ENCODE measurements around the gene IBA57. TPM values are rescaled to one million over a fixed set of nuclear protein-coding genes. Genes with fewer than 3 reads are reported as not detected.

Gene IBA57
- polyA plus RNA-seq (2012; rRNA removed) = 1.8 TPM in 2 replicates
- 0.86 and 1.1 TPM in 2 replicates for polyA plus RNA-seq (2012; cell fraction: cytosol; rRNA removed)
- polyA plus RNA-seq (2012; cell fraction: nucleus; rRNA removed) = 4.4 TPM in 2 replicates

DNA sequence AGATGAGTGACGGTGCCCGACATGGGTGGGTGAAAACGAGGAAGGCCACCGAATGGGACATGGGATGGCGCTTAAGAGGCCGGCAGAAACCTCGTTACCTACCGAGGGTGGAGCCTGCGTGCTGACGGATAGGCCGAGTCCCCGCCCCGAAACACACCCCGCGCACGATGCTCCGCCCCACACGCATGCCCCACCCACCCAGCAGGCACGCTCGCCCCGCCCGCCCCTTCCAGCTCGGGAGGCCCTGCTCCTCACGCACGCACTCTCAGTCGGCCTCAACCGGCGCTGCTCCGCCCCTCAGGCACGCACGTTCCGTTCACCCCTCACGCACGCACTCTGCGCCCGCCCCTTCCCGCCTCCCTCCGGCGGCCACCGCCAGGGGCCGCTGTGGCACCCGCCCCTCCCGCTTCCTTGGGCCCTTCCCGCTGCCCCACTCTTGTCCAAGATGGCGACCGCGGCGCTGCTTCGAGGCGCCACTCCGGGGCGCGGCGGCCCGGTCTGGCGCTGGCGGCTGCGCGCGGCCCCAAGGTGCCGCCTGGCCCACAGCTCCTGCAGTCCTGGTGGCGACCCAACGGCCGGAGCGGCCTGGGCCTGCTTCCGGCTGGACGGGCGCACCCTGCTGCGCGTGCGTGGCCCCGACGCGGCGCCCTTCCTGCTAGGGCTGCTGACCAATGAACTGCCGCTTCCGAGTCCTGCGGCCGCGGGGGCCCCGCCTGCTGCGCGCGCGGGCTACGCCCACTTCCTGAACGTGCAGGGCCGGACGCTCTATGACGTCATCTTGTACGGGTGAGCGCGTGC is at the start of gene IBA57:
IBA57 (plus strand) TSS at position 433 of the 798 bp plus-strand sequence; CDS start at position 446, 13 bp downstream.
- WGBS (ENCODE audit: low lambda C conversion rate) = 3% methylated on average over 41 of the region's 93 CpGs
- DNase-seq = peak; percentile 98
- H3K4me1 ChIP-seq (ENCODE audit: control insufficient read depth in 1 of 2, insufficient read depth in 2 of 2, low read depth in 1 of 2, low read length in 1 of 2) = peaks cover 13 to 25% of the 10 kb centered on the region in 2 experiments; a peak in 3 of 4 replicates
- TF ChIP-seq NRF1 (IDR thresholded peaks at IDR 0.05; ENCODE audit: low read depth, low read length) = peak; percentile 86
- peak; percentile 72 for TF ChIP-seq MAX (IDR thresholded peaks at IDR 0.05; ENCODE audit: low read depth)
- TF ChIP-seq MXI1 (IDR thresholded peaks at IDR 0.05; ENCODE audit: low read depth, low read length) = peak; percentile 14; the same call in 1 of the 2 replicates
- peak; percentile 90 for TF ChIP-seq YY1 (IDR thresholded peaks at IDR 0.05; ENCODE audit: low read depth)
- TF ChIP-seq RXRA (IDR thresholded peaks at IDR 0.05; ENCODE audit: borderline replicate concordance, low read depth) = no peak
- TF ChIP-seq GATA2 (CRISPR knock-in tag; IDR thresholded peaks at IDR 0.05) = no peak
- TF ChIP-seq IRF3 (IDR thresholded peaks at IDR 0.05; ENCODE audit: low read depth, low read length) = no peak
- no peak for TF ChIP-seq MEF2A (IDR thresholded peaks at IDR 0.05; ENCODE audit: borderline replicate concordance, low read depth)
- TF ChIP-seq TAF1 (IDR thresholded peaks at IDR 0.05; ENCODE audit: borderline replicate concordance, low read depth, low read length) = peak; percentile 85; the same call in 1 of the 2 replicates
- peak; percentile 67 for TF ChIP-seq GABPA (IDR thresholded peaks at IDR 0.05; ENCODE audit: low read depth)
- no peak for TF ChIP-seq FOSL2 (IDR thresholded peaks at IDR 0.05; ENCODE audit: borderline replicate concordance, low read depth)
- TF ChIP-seq ELF1 (IDR thresholded peaks at IDR 0.05) = peak; percentile 90
- TF ChIP-seq, protein P1, sequence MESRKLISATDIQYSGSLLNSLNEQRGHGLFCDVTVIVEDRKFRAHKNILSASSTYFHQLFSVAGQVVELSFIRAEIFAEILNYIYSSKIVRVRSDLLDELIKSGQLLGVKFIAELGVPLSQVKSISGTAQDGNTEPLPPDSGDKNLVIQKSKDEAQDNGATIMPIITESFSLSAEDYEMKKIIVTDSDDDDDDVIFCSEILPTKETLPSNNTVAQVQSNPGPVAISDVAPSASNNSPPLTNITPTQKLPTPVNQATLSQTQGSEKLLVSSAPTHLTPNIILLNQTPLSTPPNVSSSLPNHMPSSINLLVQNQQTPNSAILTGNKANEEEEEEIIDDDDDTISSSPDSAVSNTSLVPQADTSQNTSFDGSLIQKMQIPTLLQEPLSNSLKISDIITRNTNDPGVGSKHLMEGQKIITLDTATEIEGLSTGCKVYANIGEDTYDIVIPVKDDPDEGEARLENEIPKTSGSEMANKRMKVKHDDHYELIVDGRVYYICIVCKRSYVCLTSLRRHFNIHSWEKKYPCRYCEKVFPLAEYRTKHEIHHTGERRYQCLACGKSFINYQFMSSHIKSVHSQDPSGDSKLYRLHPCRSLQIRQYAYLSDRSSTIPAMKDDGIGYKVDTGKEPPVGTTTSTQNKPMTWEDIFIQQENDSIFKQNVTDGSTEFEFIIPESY (IDR thresholded peaks at IDR 0.05; ENCODE audit: borderline replicate concordance, low read depth) = no peak
- no peak for TF ChIP-seq SIN3A (IDR thresholded peaks at IDR 0.05; ENCODE audit: borderline replicate concordance, low read depth, low read length)
- TF ChIP-seq PBX3 (IDR thresholded peaks at IDR 0.05) = peak; percentile 59
- TF ChIP-seq TEAD4 (IDR thresholded peaks at IDR 0.05; ENCODE audit: borderline replicate concordance, insufficient read depth) = no peak
- no peak for TF ChIP-seq NFIC (IDR thresholded peaks at IDR 0.05; ENCODE audit: borderline replicate concordance)
- TF ChIP-seq REST (IDR thresholded peaks at IDR 0.05; ENCODE audit: low read depth, low read length) = peak; percentile 61; the same call in 1 of the 2 replicates
- no peak for TF ChIP-seq JUND (IDR thresholded peaks at IDR 0.05)
- no peak; a peak in 1 of 4 replicates for TF ChIP-seq EP300 (IDR thresholded peaks at IDR 0.05; ENCODE audit: borderline replicate concordance in 1 of 2, low read depth in 1 of 2, low read length in 1 of 2)
- no peak for TF ChIP-seq EZH2phosphoT487 (IDR thresholded peaks at IDR 0.05; ENCODE audit: borderline replicate concordance, low read depth)
- TF ChIP-seq, protein P2, sequence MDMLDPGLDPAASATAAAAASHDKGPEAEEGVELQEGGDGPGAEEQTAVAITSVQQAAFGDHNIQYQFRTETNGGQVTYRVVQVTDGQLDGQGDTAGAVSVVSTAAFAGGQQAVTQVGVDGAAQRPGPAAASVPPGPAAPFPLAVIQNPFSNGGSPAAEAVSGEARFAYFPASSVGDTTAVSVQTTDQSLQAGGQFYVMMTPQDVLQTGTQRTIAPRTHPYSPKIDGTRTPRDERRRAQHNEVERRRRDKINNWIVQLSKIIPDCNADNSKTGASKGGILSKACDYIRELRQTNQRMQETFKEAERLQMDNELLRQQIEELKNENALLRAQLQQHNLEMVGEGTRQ (IDR thresholded peaks at IDR 0.05; ENCODE audit: borderline replicate concordance, low read depth, low read length) = no peak

More for the DNA sequence above, at the start of gene IBA57:
- CTCF ChIA-PET = interaction anchor here (0.6 to 5.5 kb wide), 22 partner anchors 9 to 456 kb away, joined by 3 to 54 read pairs (median 5); partner anchors contain the start of genes GJC2 and GUK1
- peak within 1 kb of the TSS; percentile 93; the same call in 1 of the 2 replicates for H2AFZ ChIP-seq (ENCODE audit: low read depth)
- H3K4me2 ChIP-seq = peak within 1 kb of the TSS; percentile 97
- H3K4me3 ChIP-seq (ENCODE audit: low read depth in 2 of 2, low read length in 1 of 2) = peak within 1 kb of the TSS; percentile 74 to 79
- H3K27me3 ChIP-seq (ENCODE audit: insufficient read depth) = no peaks in the 10 kb centered on the region
- H4K20me1 ChIP-seq (ENCODE audit: insufficient read depth) = no peaks in the 10 kb centered on the region
- H3K9me3 ChIP-seq = no peaks in the 10 kb centered on the region
- H3F3A ChIP-seq (replicated peaks; ENCODE audit: insufficient read depth) = no peaks in the 10 kb centered on the region
- H3K9me2 ChIP-seq = no peaks in the 10 kb centered on the region
- H3K27ac ChIP-seq (ENCODE audit: low read depth in 2 of 2, low read length in 1 of 2) = peak within 1 kb of the TSS; percentile 93 to 98
- POLR2A ChIA-PET = interaction anchor here (0.6 to 2.1 kb wide), 13 partner anchors 8 to 292 kb away, joined by 3 to 8 read pairs (median 4); partner anchors contain the start of genes GJC2 and GUK1
- H3K9ac ChIP-seq = peak within 1 kb of the TSS; percentile 99
- H3K79me2 ChIP-seq (ENCODE audit: insufficient read depth) = peaks cover 24% of the 10 kb centered on the region
- H3K36me3 ChIP-seq (replicated peaks in 1 of 2; ENCODE audit: control insufficient read depth in 1 of 2, insufficient read depth in 2 of 2, low read length in 1 of 2) = no peaks in the 10 kb centered on the region
